H1 (cell line): Measurements from ENCODE around the gene KIF1C. TPM values are rescaled to one million over a fixed set of nuclear protein-coding genes. Genes with fewer than 3 reads are reported as not detected.

ENCODE experiments used
- CTCF ChIA-PET: fragments of 300-600 bp; sonication (Branson Sonifier 250); formaldehyde crosslinking; loops from one replicate; lab custom pipeline; 2021; ENCODE audit not compliant: partially characterized antibody; lab: Charles Lee
- POLR2A ChIA-PET: fragments of 300-600 bp; sonication (Branson Sonifier 250); formaldehyde crosslinking; loops from one replicate; lab custom pipeline; 2021; ENCODE audit warnings: inconsistent platforms; ENCODE audit not compliant: partially characterized antibody; lab: Charles Lee
- DNase-seq, 2 experiments: peaks; one replicate each; pipeline versions ENCODE4 v3.0.0 to v3.0.0-alpha.2; 2010 to 2022; ENCODE audit warnings: low spot score in 2 of 2, low read depth in 1 of 2, mixed read lengths in 1 of 2
- FAIRE-seq: peaks from 2 replicates; lab custom pipeline; 2011; peaks lifted over from hg19 to GRCh38; lab: Jason Lieb, UNC
- H2AFZ ChIP-seq: 2 replicates; pipeline ENCODE4 v1.8.1; 2012; ENCODE audit warnings: low read length, inconsistent platforms
- H2AK5ac ChIP-seq: 2 replicates; pipeline ENCODE4 v1.6.1; 2013; ENCODE audit warnings: low read depth, low read length
- H2BK120ac ChIP-seq: replicated peaks from 2 replicates; pipeline ENCODE3; 2013; ENCODE audit warnings: low read depth, low read length, inconsistent platforms
- H2BK12ac ChIP-seq: 2 replicates; pipeline ENCODE4 v1.6.1; 2013; ENCODE audit warnings: low read depth, low read length
- H2BK15ac ChIP-seq: 2 replicates; pipeline ENCODE4 v1.6.1; 2013; ENCODE audit warnings: low read length
- H2BK20ac ChIP-seq: 2 replicates; pipeline ENCODE4 v1.6.1; 2013; ENCODE audit warnings: low read length
- H2BK5ac ChIP-seq: 2 replicates; pipeline ENCODE4 v1.6.1; 2013; ENCODE audit warnings: low read depth, low read length
- H3K14ac ChIP-seq: 2 replicates; pipeline ENCODE4 v1.6.1; 2013; ENCODE audit warnings: inconsistent platforms; ENCODE audit not compliant: insufficient read length
- H3K18ac ChIP-seq: 2 replicates; pipeline ENCODE4 v1.6.1; 2013; ENCODE audit warnings: low read length; ENCODE audit errors: extremely low read depth
- H3K23ac ChIP-seq: 2 replicates; pipeline ENCODE4 v1.6.1; 2013; ENCODE audit warnings: inconsistent platforms; ENCODE audit not compliant: insufficient read length
- H3K23me2 ChIP-seq: 2 replicates; pipeline ENCODE4 v1.6.1; 2013; ENCODE audit warnings: low read depth, low read length
- H3K27ac ChIP-seq: 2 replicates; pipeline ENCODE4 v1.6.1; 2011; ENCODE audit warnings: low read depth, low read length, inconsistent platforms
- H3K27me3 ChIP-seq, 4 experiments: replicated peaks in 1 of 4; 1 replicate in 1 of 4; 2 replicates in 3 of 4; pipeline versions ENCODE4 v1.6.1 to v1.8.1; 2011 to 2013; ENCODE audit warnings: low read length in 3 of 4, mild to moderate bottlenecking in 3 of 4, inconsistent platforms in 2 of 4, mixed read lengths in 2 of 4, moderate library complexity in 1 of 4; ENCODE audit not compliant: control insufficient read depth in 3 of 4, insufficient read depth in 3 of 4; ENCODE audit errors: extremely low read depth in 1 of 4
- H3K36me3 ChIP-seq, 4 experiments: 2 replicates each; pipeline versions ENCODE4 v1.6.1 to v1.8.1; 2011 to 2013; ENCODE audit warnings: mild to moderate bottlenecking in 4 of 4, low read length in 3 of 4, moderate library complexity in 2 of 4, control low read depth in 1 of 4, inconsistent platforms in 1 of 4; ENCODE audit not compliant: insufficient read depth in 4 of 4, control insufficient read depth in 2 of 4
- H3K4ac ChIP-seq: replicated peaks from 2 replicates; pipeline ENCODE3; 2013; ENCODE audit warnings: low read length, low read depth, mixed read lengths, inconsistent platforms; ENCODE audit not compliant: insufficient read length
- H3K4me1 ChIP-seq, 4 experiments: replicated peaks in 1 of 4; 1 replicate in 1 of 4; 2 replicates in 3 of 4; pipeline versions ENCODE4 v1.6.1 to v1.8.1; 2011 to 2013; ENCODE audit warnings: low read length in 3 of 4, inconsistent platforms in 2 of 4, mixed read lengths in 1 of 4; ENCODE audit not compliant: insufficient read depth in 4 of 4, control insufficient read depth in 3 of 4
- H3K4me2 ChIP-seq, 2 experiments: 2 replicates each; pipeline versions ENCODE4 v1.6.1 to v1.8.1; 2011 to 2013; ENCODE audit warnings: low read depth in 2 of 2, low read length in 2 of 2, control low read depth in 1 of 2, inconsistent platforms in 1 of 2, mild to moderate bottlenecking in 1 of 2; ENCODE audit not compliant: insufficient read depth in 1 of 2
- H3K4me3 ChIP-seq, 4 experiments: fragments of 200-600, 300-600 bp in 1 of 4; sonication (generic), shearing (Covaris generic), sonication (Bioruptor Twin) in 1 of 4; 2 replicates each; pipeline versions ENCODE4 v1.5.1 to v1.8.1; 2011 to 2016; ENCODE audit warnings: low read length in 4 of 4, low read depth in 3 of 4, control low read depth in 2 of 4, inconsistent platforms in 2 of 4, mild to moderate bottlenecking in 2 of 4, mixed read lengths in 1 of 4, moderate library complexity in 1 of 4; ENCODE audit not compliant: insufficient read depth in 2 of 4; ENCODE audit errors: extremely low read depth in 1 of 4
- H3K56ac ChIP-seq: replicated peaks from 2 replicates; pipeline ENCODE3; 2013; ENCODE audit warnings: low read depth, mild to moderate bottlenecking, mixed read lengths, low read length, inconsistent platforms; ENCODE audit not compliant: insufficient read length
- H3K79me1 ChIP-seq: 2 replicates; pipeline ENCODE4 v1.6.1; 2013; ENCODE audit warnings: low read depth, low read length, control low read depth
- H3K79me2 ChIP-seq, 2 experiments: 2 replicates each; pipeline versions ENCODE4 v1.6.1 to v1.8.1; 2012 to 2013; ENCODE audit warnings: low read length in 2 of 2, mild to moderate bottlenecking in 2 of 2, inconsistent platforms in 1 of 2; ENCODE audit not compliant: insufficient read depth in 2 of 2, control insufficient read depth in 1 of 2
- H3K9ac ChIP-seq, 4 experiments: replicated peaks in 1 of 4; 1 replicate in 1 of 4; 2 replicates in 3 of 4; pipeline versions ENCODE4 v1.6.1 to v1.8.1; 2011 to 2013; ENCODE audit warnings: low read depth in 3 of 4, low read length in 3 of 4, control low read depth in 2 of 4, mild to moderate bottlenecking in 2 of 4, moderate library complexity in 2 of 4, inconsistent platforms in 1 of 4; ENCODE audit errors: extremely low read depth in 1 of 4
- H3K9me3 ChIP-seq, 2 experiments: 2 replicates each; pipeline versions ENCODE4 v1.6.1 to v1.8.1; 2012 to 2013; ENCODE audit warnings: mild to moderate bottlenecking in 2 of 2, moderate library complexity in 2 of 2, control low read depth in 1 of 2, inconsistent platforms in 1 of 2, low read depth in 1 of 2, low read length in 1 of 2, mixed read lengths in 1 of 2; ENCODE audit not compliant: insufficient read depth in 2 of 2
- H4K20me1 ChIP-seq, 2 experiments: replicated peaks in 1 of 2; 2 replicates each; pipeline versions ENCODE3 to v1.8.1; 2011 to 2013; ENCODE audit warnings: inconsistent platforms in 2 of 2, low read length in 2 of 2, mild to moderate bottlenecking in 1 of 2; ENCODE audit not compliant: insufficient read depth in 2 of 2, control insufficient read depth in 1 of 2
- H4K5ac ChIP-seq: 2 replicates; pipeline ENCODE4 v1.6.1; 2013; ENCODE audit warnings: low read length, low read depth, mixed read lengths, inconsistent platforms; ENCODE audit not compliant: insufficient read length
- H4K8ac ChIP-seq: 2 replicates; pipeline ENCODE4 v1.8.0; 2013; ENCODE audit warnings: mild to moderate bottlenecking, moderate library complexity, low read length, inconsistent platforms; ENCODE audit not compliant: insufficient read depth; ENCODE audit errors: extremely low read depth
- H4K91ac ChIP-seq: replicated peaks from 2 replicates; pipeline ENCODE3; 2013; ENCODE audit warnings: low read length, mixed read lengths, inconsistent platforms; ENCODE audit not compliant: insufficient read length
- HDAC2 ChIP-seq, 2 experiments: fragments of 300-600 bp in 1 of 2; sonication (generic) in 1 of 2; IDR thresholded peaks; 2 replicates each; pipeline ENCODE4 v1.6.1; 2011 to 2012; ENCODE audit warnings: low read depth in 2 of 2, low read length in 2 of 2, mild to moderate bottlenecking in 2 of 2, moderate library complexity in 2 of 2, borderline replicate concordance in 1 of 2, inconsistent platforms in 1 of 2
- KDM5A ChIP-seq: fragments of 200-600 bp; IDR thresholded peaks from 2 replicates; pipeline ENCODE4 v1.7.1; 2012; ENCODE audit warnings: mild to moderate bottlenecking, low read length, inconsistent platforms, mixed read lengths
- WGBS, 2 experiments: shearing (Covaris generic) in 1 of 2; methylation state at CpG; one replicate each; pipeline versions ENCODE4 v1.1.6 to v1.1.7; 2013 to 2015; ENCODE audit warnings: low lambda C conversion rate in 2 of 2, mixed read lengths in 2 of 2, inconsistent platforms in 1 of 2, low coverage in 1 of 2, missing lambda C conversion rate in 1 of 2; ENCODE audit not compliant: insufficient replicate concordance in 2 of 2, insufficient coverage in 1 of 2, insufficient read length in 1 of 2; ENCODE audit errors: extremely low coverage in 1 of 2, missing lambda C conversion rate in 1 of 2; 5-methylcytosine and 5-hydroxymethylcytosine counted together
- polyA plus RNA-seq, 7 experiments: library from polyadenylated mRNA; depleted of rRNA in 3 of 7; stranded (reverse) in 5 of 7; unstranded in 2 of 7; fragments of >200 nt in 5 of 7; fragments of 200-250 nt in 2 of 7; gene quantifications; 1 replicate in 5 of 7; 2 replicates in 1 of 7; 4 replicates in 1 of 7; pipeline versions ENCODE4 v1.2.1 to v1.2.3, GENCODE V29; 2011 to 2013; ENCODE audit warnings: missing spikeins in 2 of 7, mixed read lengths in 2 of 7
- total RNA-seq: library from RNA; stranded (reverse); fragmentation: NEBNext Ultra II Directional; extraction: Animal tissue kit (Norgen Biotek cat#: 25700); gene quantifications from 2 replicates; pipeline ENCODE4 v1.2.1, GENCODE V29; 2021

KIF1C gene
- total and polyA plus RNA-seq, 2 of the 8 experiments (the other 6 are each of a cell fraction or from before 2014, with no cell fraction given), result 14.3 to 114 TPM

DNA sequence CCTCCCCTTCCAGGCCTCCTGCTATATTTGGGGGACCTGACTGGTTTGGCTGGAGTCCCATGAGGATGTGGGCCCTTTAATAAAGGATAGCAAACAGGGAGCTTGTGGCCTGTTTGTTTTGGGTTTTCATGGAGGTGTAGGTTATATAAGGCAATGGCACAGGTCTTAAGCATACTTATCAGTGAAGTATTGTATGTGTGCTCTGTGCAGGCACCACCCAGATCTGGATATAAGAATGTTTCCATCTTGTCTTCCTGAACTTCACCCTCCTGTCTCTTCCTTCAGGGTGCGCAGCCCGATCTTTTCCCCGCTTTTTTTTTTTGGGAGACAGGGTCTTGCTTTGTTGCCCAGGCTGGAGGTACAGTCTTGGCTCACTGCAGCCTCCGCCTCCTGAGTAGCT, 26.9 kb downstream of the KIF1C start:
- ChIA-PET POLR2A (no interaction called here), CTCF (interaction anchor here (1.0 kb wide), 1 partner anchor 37 kb away, joined by 3 read pairs; no protein-coding TSS in a partner anchor)
- Histone ChIP-seq H3K36me3 (peaks cover 5 to 35% (median 21%) of the 10 kb centered on the region in 4 experiments), H2BK15ac (no peak overlapping the region), H3K9me3 (no peaks in the 10 kb centered on the region), H4K91ac (no peak overlapping the region), H3K4me1 (no peaks in the 10 kb centered on the region), H2BK120ac (no peak overlapping the region), H3K79me2 (no peaks in the 10 kb centered on the region), H3K56ac (no peak overlapping the region), H3K27me3 (no peaks in the 10 kb centered on the region), H3K23me2 (no peaks in the 10 kb centered on the region), H3K23ac (no peak overlapping the region), H2AK5ac (no peak overlapping the region), H2BK12ac (no peak overlapping the region), H4K20me1 (peaks cover 0 to 5% of the 10 kb centered on the region in 2 experiments), H2BK5ac (no peak overlapping the region), H4K8ac (no peak overlapping the region), H3K18ac (no peak overlapping the region), H3K4ac (no peak overlapping the region), H3K4me3 (no peak overlapping the region), H3K4me2 (no peak overlapping the region), H4K5ac (no peak overlapping the region), H3K14ac (no peak overlapping the region), H2AFZ (no peak overlapping the region), H3K79me1 (no peaks in the 10 kb centered on the region), H3K9ac (no peak overlapping the region), H3K27ac (no peak overlapping the region), H2BK20ac (no peak overlapping the region)
- no peak for DNase-seq
- 84% methylated on average over 4 of the region's 4 CpGs; no CpG with 5 or more reads in 1 of the 2 experiments for WGBS, 2 experiments
- no peak for FAIRE-seq
- TF ChIP-seq HDAC2 (IDR thresholded peaks at IDR 0.05; ENCODE audit: borderline replicate concordance in 1 of 2, low read depth in 2 of 2, low read length in 2 of 2) (no peak), KDM5A (no peak)
